Measurements from ENCODE around the gene PPP1R12B. TPM values are rescaled to one million over a fixed set of nuclear protein-coding genes. Genes with fewer than 3 reads are reported as not detected.
A peak's percentile ranks its signal among the peaks of the same experiment; 100 is the strongest.
"Not testable (repeated sequence)": the region's sequence is repeated elsewhere in the genome, so short reads cannot be mapped to it uniquely, and the experiment has no call there.

Gene PPP1R12B
- total and polyA plus RNA-seq, 2 experiments from 2014 or later, result 13.2 to 13.8 TPM

DNA sequence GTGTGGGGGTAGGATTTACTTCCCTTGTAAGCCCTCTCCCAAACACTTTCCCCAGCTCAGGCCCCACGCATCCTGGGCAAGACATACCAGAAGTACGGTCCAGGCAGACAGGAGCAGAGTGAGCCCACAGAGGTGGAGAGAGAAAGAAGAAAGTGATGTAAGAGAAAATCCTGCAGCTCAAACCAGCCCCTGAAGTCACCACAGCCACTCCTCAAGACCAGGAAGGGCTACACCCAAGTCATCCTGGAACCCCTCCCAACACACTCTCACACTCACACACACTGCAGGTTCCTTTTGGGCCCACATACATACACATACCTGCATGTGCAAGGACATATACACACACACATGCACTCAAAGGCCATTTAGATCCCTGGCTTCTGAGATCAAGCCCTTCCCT, 254.9 kb downstream of the PPP1R12B start:
- Mint-ChIP-seq H3K27ac (no peak overlapping the region), H3K4me3 (no peak overlapping the region), H3K9me3 (no peaks in the 10 kb centered on the region)

GRCh38 chr1:202605515-202605914, 257.0 kb downstream of the PPP1R12B start:
- Mint-ChIP-seq H3K27ac (no peak overlapping the region), H3K4me1 (peaks cover 4% of the 10 kb centered on the region; the same call in 2 of the 3 replicates), H3K4me3 (no peak overlapping the region), H3K27me3 (ENCODE audit: insufficient read depth, low read depth, poor library complexity) (peaks cover 5% of the 10 kb centered on the region), H3K36me3 (ENCODE audit: low read depth) (no peaks in the 10 kb centered on the region; the same call in 1 of the 3 replicates), H3K9me3 (no peaks in the 10 kb centered on the region; the same call in 2 of the 3 replicates)
- H3K27me3 ChIP-seq (ENCODE audit: insufficient read depth), result no peaks in the 10 kb centered on the region
- H3K36me3 ChIP-seq (ENCODE audit: insufficient read depth), result no peaks in the 10 kb centered on the region
- H2AFZ ChIP-seq, result no peak overlapping the region
- H3K4me1 ChIP-seq (ENCODE audit: insufficient read depth), result no peaks in the 10 kb centered on the region
- H3K4me3 ChIP-seq, result no peak overlapping the region
- H3K79me2 ChIP-seq (replicated peaks; ENCODE audit: insufficient read depth), result no peaks in the 10 kb centered on the region
- no peaks in the 10 kb centered on the region for H3F3A ChIP-seq (replicated peaks; ENCODE audit: low read depth)
- ATAC-seq (peak; percentile 44; the same call in 1 of the 3 replicates), DNase-seq (ENCODE audit: low spot score) (no peak)
- no peak overlapping the region for H3K4me2 ChIP-seq
- H3K9me2 ChIP-seq (ENCODE audit: insufficient read depth), result no peaks in the 10 kb centered on the region
- TF ChIP-seq CREB1 (CRISPR knock-in tag; IDR thresholded peaks at IDR 0.05; ENCODE audit: low read depth) (no peak), ZNF331 (CRISPR knock-in tag; IDR thresholded peaks at IDR 0.05; ENCODE audit: low read depth) (no peak), ZNF462 (CRISPR knock-in tag; IDR thresholded peaks at IDR 0.05) (no peak), EZH2 (IDR thresholded peaks at IDR 0.05; ENCODE audit: low read depth, unreplicated experiment) (no peak), JUNB (IDR thresholded peaks at IDR 0.05; ENCODE audit: unreplicated experiment) (no peak)
- no peak overlapping the region for H3K27ac ChIP-seq (ENCODE audit: low read depth)
- no peaks in the 10 kb centered on the region; the same call in 1 of the 2 replicates for H4K20me1 ChIP-seq (replicated peaks; ENCODE audit: insufficient read depth)

More for the DNA sequence above, 254.9 kb downstream of the PPP1R12B start:
- Histone ChIP-seq H4K20me1 (replicated peaks; ENCODE audit: insufficient read depth) (no peaks in the 10 kb centered on the region; the same call in 1 of the 2 replicates), H3K79me2 (replicated peaks; ENCODE audit: insufficient read depth) (no peaks in the 10 kb centered on the region), H3F3A (replicated peaks; ENCODE audit: low read depth) (no peaks in the 10 kb centered on the region), H3K27ac (ENCODE audit: low read depth) (no peak overlapping the region), H3K4me2 (no peak overlapping the region), H3K27me3 (ENCODE audit: insufficient read depth) (no peaks in the 10 kb centered on the region), H3K36me3 (ENCODE audit: insufficient read depth) (no peaks in the 10 kb centered on the region), H2AFZ (no peak overlapping the region), H3K4me3 (no peak overlapping the region), H3K9me2 (ENCODE audit: insufficient read depth) (no peaks in the 10 kb centered on the region), H3K4me1 (ENCODE audit: insufficient read depth) (no peaks in the 10 kb centered on the region)
- DNase-seq (ENCODE audit: low spot score), result no peak
- Mint-ChIP-seq H3K27me3 (ENCODE audit: insufficient read depth, low read depth, poor library complexity) (peaks cover 9% of the 10 kb centered on the region), H3K36me3 (ENCODE audit: low read depth) (no peaks in the 10 kb centered on the region; the same call in 2 of the 3 replicates), H3K4me1 (peaks cover 4% of the 10 kb centered on the region; the same call in 2 of the 3 replicates)
- TF ChIP-seq, protein P1, sequence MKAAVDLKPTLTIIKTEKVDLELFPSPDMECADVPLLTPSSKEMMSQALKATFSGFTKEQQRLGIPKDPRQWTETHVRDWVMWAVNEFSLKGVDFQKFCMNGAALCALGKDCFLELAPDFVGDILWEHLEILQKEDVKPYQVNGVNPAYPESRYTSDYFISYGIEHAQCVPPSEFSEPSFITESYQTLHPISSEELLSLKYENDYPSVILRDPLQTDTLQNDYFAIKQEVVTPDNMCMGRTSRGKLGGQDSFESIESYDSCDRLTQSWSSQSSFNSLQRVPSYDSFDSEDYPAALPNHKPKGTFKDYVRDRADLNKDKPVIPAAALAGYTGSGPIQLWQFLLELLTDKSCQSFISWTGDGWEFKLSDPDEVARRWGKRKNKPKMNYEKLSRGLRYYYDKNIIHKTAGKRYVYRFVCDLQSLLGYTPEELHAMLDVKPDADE (IDR thresholded peaks at IDR 0.05), result no peak
- no peak for TF ChIP-seq STAT1 (IDR thresholded peaks at IDR 0.05; ENCODE audit: unreplicated experiment)
- no peak for TF ChIP-seq ZNF114 (CRISPR knock-in tag; IDR thresholded peaks at IDR 0.05)
- no peak for TF ChIP-seq CREB1 (CRISPR knock-in tag; IDR thresholded peaks at IDR 0.05; ENCODE audit: low read depth)
- no peak for ATAC-seq

GRCh38 chr1:202612036-202612435, 263.5 kb downstream of the PPP1R12B start:
- not testable (repeated sequence) for H3K9me3 Mint-ChIP-seq; H3F3A ChIP-seq (replicated peaks; ENCODE audit: low read depth); ATAC-seq; H3K36me3 ChIP-seq (ENCODE audit: insufficient read depth); H2AFZ ChIP-seq; DNase-seq (ENCODE audit: low spot score); H3K36me3 Mint-ChIP-seq (ENCODE audit: low read depth); H3K27me3 ChIP-seq (ENCODE audit: insufficient read depth); H3K9me2 ChIP-seq (ENCODE audit: insufficient read depth); H3K4me3 ChIP-seq; H3K27me3 Mint-ChIP-seq (ENCODE audit: insufficient read depth, low read depth, poor library complexity); H3K4me1 ChIP-seq (ENCODE audit: insufficient read depth); H3K27ac ChIP-seq (ENCODE audit: low read depth); H3K4me3 Mint-ChIP-seq; H3K4me2 ChIP-seq; H3K27ac Mint-ChIP-seq; H3K79me2 ChIP-seq (replicated peaks; ENCODE audit: insufficient read depth); H4K20me1 ChIP-seq (replicated peaks; ENCODE audit: insufficient read depth)
- peaks cover 15% of the 10 kb centered on the region for H3K4me1 Mint-ChIP-seq
